Fibroblast of skin of back (primary cell): ENCODE measurements around the gene SNRPD1. TPM values are rescaled to one million over a fixed set of nuclear protein-coding genes. Genes with fewer than 3 reads are reported as not detected.
"Not testable (repeated sequence)": the region's sequence is repeated elsewhere in the genome, so short reads cannot be mapped to it uniquely, and the experiment has no call there.

Experiments used
- DNase-seq: peaks from one replicate; pipeline ENCODE4 v3.0.0-alpha.2; 2013
- polyA plus RNA-seq, 2 experiments: library from polyadenylated mRNA; unstranded; fragments of 120-200 nt; gene quantifications; one replicate each; pipeline ENCODE4 v1.2.1, GENCODE V29; 2013; ENCODE audit not compliant: insufficient read length in 2 of 2

SNRPD1 gene
- polyA plus RNA-seq (2013, experiment 1 of 2; ENCODE audit: insufficient read length): 146 TPM
- 76.2 TPM for polyA plus RNA-seq (2013, experiment 2 of 2; ENCODE audit: insufficient read length)

GRCh38 chr18:21612125-21613039, at the start of gene SNRPD1:
SNRPD1 (plus strand) TSS chr18:21612314; CDS start chr18:21612430, 116 bp downstream.
- peak; percentile 91 for DNase-seq

GRCh38 chr18:21571772-21572171, 40.3 kb upstream of the SNRPD1 start:
- no peak for DNase-seq

- DNase-seq: no peak
These were observed 36.5 kb upstream of the SNRPD1 start for GRCh38 chr18:21575656-21576055.

DNA sequence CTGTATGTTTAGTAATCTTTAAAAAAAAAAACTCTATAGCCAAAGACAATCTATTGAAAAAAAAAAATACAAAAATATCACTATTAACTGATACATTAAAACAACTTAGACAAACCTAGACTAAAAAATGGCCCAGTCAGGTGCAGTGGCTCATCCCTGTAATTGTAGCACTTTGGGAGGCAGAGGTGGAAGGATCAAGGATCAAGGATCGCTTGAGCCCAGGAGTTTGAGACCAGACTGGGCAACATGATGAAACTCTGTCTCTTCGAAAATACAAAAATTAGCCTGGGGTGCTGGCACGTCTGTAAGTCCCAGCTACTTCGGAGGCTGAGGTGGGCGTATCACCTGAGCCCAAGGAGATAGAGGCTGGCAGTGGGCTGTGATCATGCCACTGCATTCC, 27.7 kb upstream of the SNRPD1 start:
- DNase-seq: no peak

DNA sequence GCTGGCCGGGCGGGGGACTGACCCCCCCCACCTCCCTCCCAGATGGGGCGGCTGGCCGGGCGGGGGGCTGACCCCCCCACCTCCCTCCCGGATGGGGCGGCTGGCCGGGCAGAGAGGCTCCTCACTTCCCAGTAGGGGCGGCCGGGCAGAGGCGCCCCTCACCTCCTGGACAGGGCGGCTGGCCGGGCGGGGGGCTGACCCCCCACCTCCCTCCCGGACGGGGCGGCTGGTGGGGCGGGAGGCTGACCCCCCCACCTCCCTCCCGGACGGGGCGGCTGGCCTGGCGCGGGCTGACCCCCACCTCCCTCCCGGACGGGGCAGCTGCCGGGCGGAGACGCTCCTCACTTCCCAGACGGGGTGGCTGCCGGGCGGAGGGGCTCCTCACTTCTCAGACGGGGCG, 19.8 kb upstream of the SNRPD1 start:
- DNase-seq: not testable (repeated sequence)

- DNase-seq: no peak
These were observed 18.4 kb upstream of the SNRPD1 start for GRCh38 chr18:21593540-21594257.

GRCh38 chr18:21597620-21598019, 14.5 kb upstream of the SNRPD1 start:
- DNase-seq: no peak

DNA sequence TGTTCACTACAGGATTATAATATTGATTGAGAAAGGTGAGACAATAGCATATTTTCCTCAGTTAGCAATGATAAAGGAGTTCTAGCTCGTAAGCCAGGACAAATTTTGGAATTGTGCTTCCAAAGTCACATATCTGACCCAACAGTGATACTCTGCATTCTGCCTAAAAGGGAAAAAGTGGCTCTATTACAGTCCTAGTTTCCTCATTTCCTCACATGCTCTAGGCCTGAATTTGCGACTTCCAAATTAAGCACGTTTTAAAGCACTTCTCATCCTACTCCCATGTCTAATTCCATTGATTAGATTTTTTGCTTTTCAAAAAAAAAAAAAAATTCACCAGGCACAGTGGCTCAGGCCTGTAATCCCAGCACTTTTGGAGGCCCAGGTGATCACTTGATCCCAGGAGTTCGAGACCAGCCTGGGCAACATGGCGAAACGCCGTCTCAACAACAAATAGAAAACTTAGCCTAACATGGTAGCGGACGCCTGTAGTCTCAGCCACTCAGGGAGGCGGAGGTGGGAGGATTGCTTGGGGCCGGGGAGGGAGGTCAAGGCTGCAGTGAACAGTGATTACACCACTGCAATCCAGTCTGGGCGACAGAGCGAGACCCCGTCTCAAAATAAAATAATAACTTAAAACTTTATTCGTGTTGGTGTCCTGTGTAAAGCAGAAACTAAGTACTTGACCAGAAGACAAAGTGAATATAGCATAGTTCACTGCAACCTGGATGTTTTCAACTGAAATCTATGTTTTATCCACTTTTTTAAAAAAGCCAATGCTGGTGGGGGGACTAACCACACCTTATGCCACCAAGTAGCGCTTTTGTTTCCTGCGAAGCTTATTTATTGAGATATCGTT, 13.2 kb upstream of the SNRPD1 start:
- DNase-seq: no peak

GRCh38 chr18:21599585-21600525, 12.3 kb upstream of the SNRPD1 start:
- DNase-seq: peak; percentile 13

DNA sequence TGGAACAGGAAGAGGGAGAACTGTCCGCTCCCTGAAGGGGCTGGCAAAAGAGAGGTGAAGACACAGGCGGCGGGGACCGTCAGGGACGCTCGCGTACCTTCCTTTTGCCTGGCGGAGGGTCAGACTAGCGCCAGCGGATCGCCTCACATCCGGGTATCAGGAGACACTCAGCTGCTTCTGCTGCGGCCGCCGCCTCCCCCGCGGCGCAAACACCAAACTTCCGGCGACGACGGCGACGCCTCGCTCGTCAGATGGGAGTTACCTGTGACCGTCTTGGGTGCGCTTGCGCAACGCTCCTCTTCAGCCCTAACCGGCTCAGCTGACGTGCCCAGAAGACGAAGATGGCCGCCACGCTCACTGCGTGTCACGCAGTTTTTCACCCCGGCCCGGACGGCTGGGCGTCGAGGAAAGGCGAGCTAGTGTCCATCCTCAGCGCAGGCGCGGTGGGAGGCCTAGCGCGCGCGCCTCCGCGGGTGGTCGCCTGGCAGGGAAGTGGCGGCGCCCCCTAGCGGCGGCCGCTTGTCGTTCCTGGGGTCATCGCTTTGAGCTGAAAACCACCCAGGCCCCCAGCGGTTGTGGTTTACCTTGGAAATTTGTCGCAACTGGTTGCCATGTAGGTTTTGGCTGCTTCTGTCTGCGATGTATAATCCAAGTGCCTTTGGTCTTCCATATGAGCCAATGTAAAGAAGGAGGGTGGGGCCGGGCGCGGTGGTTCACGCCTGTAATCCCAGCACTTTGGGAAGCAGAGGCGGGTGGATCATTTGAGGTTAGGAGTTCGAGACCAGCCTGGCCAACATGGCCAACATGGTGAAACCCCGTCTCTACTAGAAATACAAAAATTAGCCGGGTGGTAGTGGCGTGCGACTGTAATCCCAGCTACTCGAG, 11.3 kb upstream of the SNRPD1 start, which contains the start of gene ESCO1:
ESCO1 (minus strand) TSS at position 179 of the 885 bp plus-strand sequence. CDS start 25,861 bp downstream, outside the sequence.
- peak; percentile 98 for DNase-seq

GRCh38 chr18:21602299-21602587, 9.9 kb upstream of the SNRPD1 start:
- DNase-seq: no peak

DNA sequence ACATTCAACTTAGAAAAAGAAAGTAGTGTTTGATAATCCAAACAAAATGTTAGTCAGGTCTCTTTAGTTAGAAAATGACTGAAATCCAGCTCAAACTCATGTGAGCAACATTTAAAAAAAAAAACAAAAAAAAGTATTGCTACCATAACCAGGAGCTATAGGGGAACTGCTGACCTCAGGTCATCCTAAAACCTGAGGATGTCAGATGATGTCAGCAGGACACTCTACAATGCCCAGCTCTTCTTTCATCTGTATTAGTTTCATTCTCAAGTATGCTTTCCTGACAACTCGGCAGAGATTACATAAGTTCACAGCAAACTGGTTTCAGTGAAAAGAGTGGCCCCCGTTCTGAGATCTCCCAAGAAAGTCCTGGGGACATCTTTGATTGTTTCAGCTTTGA, 7.4 kb upstream of the SNRPD1 start:
- no peak for DNase-seq

- no peak for DNase-seq
These were observed 6.9 kb upstream of the SNRPD1 start for GRCh38 chr18:21605213-21605612.

DNA sequence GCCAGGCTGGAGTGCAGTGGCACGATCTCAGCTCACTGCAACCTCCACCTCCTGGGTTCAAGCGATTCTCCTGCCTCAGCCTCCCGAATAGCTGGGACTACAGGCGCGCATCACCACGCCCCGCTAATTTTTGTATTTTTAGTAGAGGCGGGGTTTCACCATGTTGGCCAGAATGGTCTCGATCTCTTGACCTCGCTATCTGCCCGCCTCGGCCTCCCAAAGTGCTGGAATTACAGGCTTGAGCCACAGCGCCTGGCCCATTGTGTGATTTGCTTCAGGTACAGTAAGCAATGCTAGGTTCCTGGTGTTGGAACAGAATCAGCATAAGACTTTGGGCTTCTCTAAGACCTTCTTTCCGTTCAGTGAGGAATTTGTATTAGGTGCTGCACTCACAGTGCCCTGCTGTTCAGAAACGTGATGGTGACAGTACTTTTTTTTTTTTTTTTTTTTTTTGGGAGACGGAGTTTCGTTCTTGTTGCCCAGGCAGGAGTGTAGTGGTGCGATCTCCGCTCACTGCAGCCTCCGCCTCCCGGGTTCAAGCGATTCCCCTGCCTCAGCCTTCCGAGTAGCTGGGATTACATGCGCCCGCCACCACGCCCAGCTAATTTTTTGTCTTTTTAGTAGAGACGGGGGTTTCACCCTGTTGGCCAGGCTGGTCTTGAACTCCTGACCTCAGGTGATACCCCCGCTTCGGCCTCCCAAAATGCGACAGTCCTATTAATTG, 551 bp upstream of the SNRPD1 start:
- DNase-seq: peak; percentile 1

- DNase-seq: not testable (repeated sequence)
These were observed 9.5 kb downstream of the SNRPD1 start for GRCh38 chr18:21621640-21622039.

DNA sequence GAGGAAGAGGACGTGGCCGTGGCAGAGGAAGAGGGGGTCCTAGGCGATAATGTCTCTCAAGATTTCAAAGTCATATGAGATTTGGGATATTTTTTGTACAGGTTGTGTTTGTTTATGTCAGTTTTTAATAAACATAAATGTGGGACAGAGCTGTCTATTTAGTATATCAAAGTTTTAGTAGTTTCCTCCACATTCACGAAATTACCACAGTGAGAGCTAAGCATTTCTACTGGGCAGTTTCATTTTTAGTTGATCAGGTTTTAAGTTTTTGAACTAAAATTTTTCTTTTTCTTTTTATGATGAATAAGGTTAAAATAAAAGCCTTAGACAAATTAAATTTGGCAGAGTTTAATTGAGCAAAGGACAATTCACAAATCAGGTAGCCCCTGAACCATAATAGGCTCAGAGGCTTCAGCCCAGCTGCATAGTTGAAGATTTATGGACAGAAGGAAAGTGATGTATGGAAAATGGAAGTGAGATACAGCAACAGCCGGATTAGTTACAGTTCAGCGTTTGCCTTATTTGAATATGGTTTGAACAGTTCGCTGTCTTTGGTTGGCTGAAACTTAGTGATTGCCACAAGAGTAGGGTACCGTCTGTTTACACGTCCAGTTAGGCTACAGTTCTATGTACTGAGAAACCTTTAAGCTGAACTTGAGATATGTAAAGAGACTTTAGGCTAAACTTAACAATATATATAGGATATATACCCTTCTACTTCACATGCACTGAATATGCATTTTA, 17.1 kb downstream of the SNRPD1 start:
- DNase-seq: no peak

DNA sequence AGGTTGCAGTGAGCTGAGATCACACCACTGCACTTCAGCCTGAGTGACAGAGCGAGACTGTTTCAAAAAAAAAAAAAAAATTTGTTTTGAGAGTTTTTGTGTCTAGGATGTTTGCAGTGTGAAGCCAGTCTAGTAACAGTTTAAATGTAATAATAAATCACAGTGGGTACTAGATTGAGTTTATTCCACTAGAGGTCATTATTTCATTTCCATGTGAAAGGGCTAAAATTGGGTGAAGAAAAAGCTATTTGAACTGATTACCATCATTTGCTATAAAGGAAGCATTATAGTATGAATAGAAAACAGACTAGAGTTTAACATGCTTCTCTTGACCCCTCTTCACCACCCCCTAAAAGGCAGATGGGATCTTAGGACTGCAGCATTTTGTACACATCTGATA, 20.3 kb downstream of the SNRPD1 start:
- DNase-seq: no peak

GRCh38 chr18:21634588-21635199, 22.6 kb downstream of the SNRPD1 start:
- no peak for DNase-seq
